Measurements from ENCODE around the gene SEMA5A.

Gene SEMA5A

GRCh38 chr5:9170026-9170425 is 375.8 kb downstream of the SEMA5A start:
- TF ChIP-seq CTCF (conservative IDR thresholded peaks at IDR 0.05; ENCODE audit: low read depth, low read length) = no peak
- no peak overlapping the region for H3K4me3 ChIP-seq (ENCODE audit: low read depth, low read length)
- peak; percentile 48 for DNase-seq (ENCODE audit: low read depth)

GRCh38 chr5:9169557-9169902 is 376.3 kb downstream of the SEMA5A start:
- DNase-seq (ENCODE audit: low read depth) = no peak
- H3K4me3 ChIP-seq (ENCODE audit: low read depth, low read length) = no peak overlapping the region
- no peak for TF ChIP-seq CTCF (conservative IDR thresholded peaks at IDR 0.05; ENCODE audit: low read depth, low read length)

- DNase-seq (ENCODE audit: low read depth) = no peak
- no peak overlapping the region for H3K4me3 ChIP-seq (ENCODE audit: low read depth, low read length)
- TF ChIP-seq CTCF (conservative IDR thresholded peaks at IDR 0.05; ENCODE audit: low read depth, low read length) = no peak
These were observed 376.9 kb downstream of the SEMA5A start for GRCh38 chr5:9168791-9169556.

- no peak for TF ChIP-seq CTCF (conservative IDR thresholded peaks at IDR 0.05; ENCODE audit: low read depth, low read length)
- H3K4me3 ChIP-seq (ENCODE audit: low read depth, low read length) = no peak overlapping the region
- DNase-seq (ENCODE audit: low read depth) = no peak
These were observed 379.4 kb downstream of the SEMA5A start for GRCh38 chr5:9166202-9167112.

- no peak overlapping the region for H3K4me3 ChIP-seq (ENCODE audit: low read depth, low read length)
- TF ChIP-seq CTCF (conservative IDR thresholded peaks at IDR 0.05; ENCODE audit: low read depth, low read length) = no peak
- no peak for DNase-seq (ENCODE audit: low read depth)
These were observed 380.3 kb downstream of the SEMA5A start for GRCh38 chr5:9165546-9165945.

- DNase-seq (ENCODE audit: low read depth) = no peak
- no peak for TF ChIP-seq CTCF (conservative IDR thresholded peaks at IDR 0.05; ENCODE audit: low read depth, low read length)
- H3K4me3 ChIP-seq (ENCODE audit: low read depth, low read length) = no peak overlapping the region
These were observed 385.1 kb downstream of the SEMA5A start for GRCh38 chr5:9160747-9161146.

Data from choroid plexus epithelial cell (primary cell).